Progenitor cell of endocrine pancreas (in vitro differentiated cells): ENCODE data around the gene EPX. TPM values are rescaled to one million over a fixed set of nuclear protein-coding genes. Genes with fewer than 3 reads are reported as not detected.
A peak's percentile ranks its signal among the peaks of the same experiment; 100 is the strongest.

Experiments used
- DNase-seq: peaks from one replicate; pipeline ENCODE4 v3.0.0; 2021; ENCODE audit warnings: low spot score; ENCODE audit not compliant: unreplicated experiment
- H3K27ac Mint-ChIP-seq: 2 replicates; pipeline ENCODE4 v1.8.0; 2021; ENCODE audit warnings: mild to moderate bottlenecking, moderate library complexity, mixed read lengths
- H3K27me3 Mint-ChIP-seq: 2 replicates; pipeline ENCODE4 v1.8.0; 2021; ENCODE audit warnings: mixed read lengths
- H3K36me3 Mint-ChIP-seq: 2 replicates; pipeline ENCODE4 v1.8.0; 2022; ENCODE audit warnings: mixed read lengths; ENCODE audit not compliant: insufficient read depth
- H3K4me1 Mint-ChIP-seq: 2 replicates; pipeline ENCODE4 v1.8.0; 2021; ENCODE audit warnings: low read depth, mixed read lengths
- H3K4me3 Mint-ChIP-seq: 2 replicates; pipeline ENCODE4 v1.8.0; 2021; ENCODE audit warnings: low read depth, mild to moderate bottlenecking, moderate library complexity, mixed read lengths
- H3K9me3 Mint-ChIP-seq: 2 replicates; pipeline ENCODE4 v1.8.0; 2021; ENCODE audit warnings: low read depth, mixed read lengths
- CTCF ChIP-seq: fragments of 200-600 bp; sonication (generic); IDR thresholded peaks from one replicate; pipeline ENCODE4 v1.5.0; 2021; ENCODE audit warnings: antibody characterized with exemption, mild to moderate bottlenecking; ENCODE audit not compliant: unreplicated experiment
- total RNA-seq: library from RNA; stranded (reverse); gene quantifications from 2 replicates; pipeline ENCODE4 v1.2.1, GENCODE V29; 2021

The EPX gene
- total RNA-seq, 1 donor from 2014 or later: not detected

DNA sequence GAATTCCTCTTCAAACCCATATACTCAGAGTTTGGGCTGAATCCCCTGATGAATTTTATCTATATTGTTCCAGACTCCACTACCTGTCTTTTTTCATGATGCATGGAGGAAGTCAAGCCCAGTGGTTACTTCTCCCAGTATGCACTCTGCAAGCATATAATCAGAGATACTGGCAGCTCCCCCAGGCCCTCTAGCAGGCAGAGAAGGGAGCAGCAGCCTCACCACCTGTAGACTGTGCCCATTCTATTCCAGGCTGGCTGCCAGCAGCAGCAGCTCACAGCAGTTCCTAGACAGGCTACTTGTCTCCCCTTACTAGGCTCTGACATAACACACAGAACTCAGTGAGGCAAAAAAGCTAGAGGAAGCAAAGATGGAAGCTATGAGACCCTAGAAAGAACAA, 23.2 kb downstream of the EPX start:
- H3K9me3 Mint-ChIP-seq: no peaks in the 10 kb centered on the region
- peaks cover 5% of the 10 kb centered on the region for H3K4me1 Mint-ChIP-seq
- H3K4me3 Mint-ChIP-seq: no peak overlapping the region
- TF ChIP-seq CTCF: no peak
- no peak for DNase-seq
- peaks cover 12% of the 10 kb centered on the region for H3K36me3 Mint-ChIP-seq
- no peaks in the 10 kb centered on the region for H3K27me3 Mint-ChIP-seq
- no peak overlapping the region for H3K27ac Mint-ChIP-seq

GRCh38 chr17:58217766-58218165, 25.2 kb downstream of the EPX start:
- peaks cover 5% of the 10 kb centered on the region for H3K4me1 Mint-ChIP-seq
- H3K27ac Mint-ChIP-seq: no peak overlapping the region
- H3K9me3 Mint-ChIP-seq: no peaks in the 10 kb centered on the region
- TF ChIP-seq CTCF: no peak
- H3K27me3 Mint-ChIP-seq: peaks cover 9% of the 10 kb centered on the region
- DNase-seq: no peak
- peak overlapping the region; percentile 37 for H3K4me3 Mint-ChIP-seq
- H3K36me3 Mint-ChIP-seq: peaks cover 8% of the 10 kb centered on the region

- peak; percentile 95 for DNase-seq
- H3K36me3 Mint-ChIP-seq: no peaks in the 10 kb centered on the region
- peak within 1 kb of the TSS; percentile 92 for H3K4me3 Mint-ChIP-seq
- no peaks in the 10 kb centered on the region for H3K9me3 Mint-ChIP-seq
- peak within 1 kb of the TSS; percentile 95 for H3K27ac Mint-ChIP-seq
- peaks cover 14% of the 10 kb centered on the region for H3K27me3 Mint-ChIP-seq
- H3K4me1 Mint-ChIP-seq: peaks cover 5% of the 10 kb centered on the region
- peak; percentile 68 for TF ChIP-seq CTCF
Measured at GRCh38 chr17:58219007-58219788, 26.7 kb downstream of the EPX start, which contains the start of gene MKS1. Gene MKS1 (minus strand): TSS chr17:58219255. CDS start chr17:58219230, 25 bp downstream.

DNA sequence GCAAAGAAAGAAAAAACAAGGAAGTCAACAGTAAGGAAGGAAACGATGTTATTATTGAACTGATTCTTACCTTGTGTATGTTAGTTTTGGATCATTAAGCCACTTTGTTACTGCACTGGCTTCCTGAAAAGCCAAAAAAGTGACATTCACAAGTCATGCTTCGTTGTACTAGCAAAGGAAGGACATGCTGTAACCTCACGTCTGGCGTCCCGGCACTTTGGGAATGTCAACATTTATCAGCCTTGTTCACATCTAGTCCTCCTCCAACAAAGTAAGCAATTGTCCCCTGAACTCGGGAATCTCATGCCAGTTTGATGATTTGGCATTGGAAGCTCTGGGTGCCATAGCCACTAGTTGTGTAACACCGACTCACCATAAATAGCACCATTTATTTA, 27.3 kb downstream of the EPX start:
- Mint-ChIP-seq H3K9me3 (no peaks in the 10 kb centered on the region), H3K4me1 (peaks cover 5% of the 10 kb centered on the region), H3K27me3 (peaks cover 17% of the 10 kb centered on the region), H3K4me3 (peak overlapping the region; percentile 92), H3K36me3 (no peaks in the 10 kb centered on the region), H3K27ac (peak overlapping the region; percentile 95)
- DNase-seq: no peak
- TF ChIP-seq CTCF: no peak

DNA sequence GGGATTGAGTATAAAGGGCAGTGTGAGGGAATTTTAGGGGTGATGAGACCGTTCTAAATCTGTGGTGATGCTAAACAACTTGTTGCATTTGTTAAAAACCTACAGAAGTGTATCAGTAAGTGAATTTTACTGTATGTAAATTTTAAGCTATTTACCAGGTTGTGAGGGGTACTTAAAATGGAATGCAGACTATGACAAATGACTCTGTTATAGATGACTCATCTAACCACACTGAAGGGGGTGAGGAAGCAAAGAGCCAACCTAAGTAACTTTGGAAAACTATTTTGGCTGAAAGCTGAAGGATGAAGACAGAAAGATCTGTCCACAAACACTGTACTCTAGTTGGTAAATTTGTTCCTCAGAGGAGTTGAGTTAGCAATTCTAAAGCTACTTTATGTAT, 31.8 kb downstream of the EPX start:
- Mint-ChIP-seq H3K27me3 (peaks cover 29% of the 10 kb centered on the region), H3K36me3 (no peaks in the 10 kb centered on the region), H3K4me1 (peaks cover 3% of the 10 kb centered on the region), H3K27ac (no peak overlapping the region), H3K4me3 (no peak overlapping the region), H3K9me3 (no peaks in the 10 kb centered on the region)
- DNase-seq: no peak
- TF ChIP-seq CTCF: no peak
